SK-N-SH (cell line): Measurements from ENCODE around the gene BAIAP2. TPM values are rescaled to one million over a fixed set of nuclear protein-coding genes. Genes with fewer than 3 reads are reported as not detected.

ENCODE experiments used
- CTCF ChIA-PET: fragments of 300-600, 350-600 bp; formaldehyde crosslinking; extraction: SDS; loops from one replicate; lab custom pipeline; 2021; lab: Yijun Ruan, JAX
- POLR2A ChIA-PET: fragments of 350-600 bp; sonication (Branson Sonifier 250); formaldehyde crosslinking; extraction: SDS; loops from one replicate; lab custom pipeline; 2020; ENCODE audit warnings: antibody characterized with exemption, inconsistent platforms; lab: Yijun Ruan, JAX
- DNase-seq: peaks from one replicate; pipeline ENCODE4 v3.0.0; 2012
- H2AFZ ChIP-seq: fragments of 200-600 bp; sonication (generic); 2 replicates; pipeline ENCODE4 v1.8.1; 2016; ENCODE audit warnings: antibody characterized with exemption, mild to moderate bottlenecking, low read depth
- H3F3A ChIP-seq: fragments of 200-600 bp; sonication (generic); replicated peaks from 2 replicates; pipeline ENCODE3; 2016; ENCODE audit warnings: antibody characterized with exemption, mild to moderate bottlenecking; ENCODE audit not compliant: insufficient read depth
- H3K27ac ChIP-seq, 2 experiments: fragments of 200-500 bp in 1 of 2; fragments of 200-600 bp in 1 of 2; sonication (Bioruptor generic) in 1 of 2; sonication (generic), shearing (Covaris generic) in 1 of 2; 2 replicates each; pipeline versions ENCODE4 v1.5.1 to v1.6.1; 2014 to 2016; ENCODE audit warnings: low read depth in 2 of 2, inconsistent platforms in 1 of 2, low read length in 1 of 2, mild to moderate bottlenecking in 1 of 2, mixed read lengths in 1 of 2
- H3K27me3 ChIP-seq: fragments of 200-600 bp; sonication (generic), shearing (Covaris generic); 2 replicates; pipeline ENCODE4 v1.6.1; 2016; ENCODE audit warnings: mixed run types; ENCODE audit not compliant: insufficient read depth
- H3K36me3 ChIP-seq, 2 experiments: fragments of 200-500 bp in 1 of 2; fragments of 200-600 bp in 1 of 2; sonication (Bioruptor generic) in 1 of 2; sonication (generic) in 1 of 2; replicated peaks in 1 of 2; 2 replicates each; pipeline versions ENCODE3 to v1.5.1; 2014 to 2016; ENCODE audit warnings: low read length in 1 of 2, mild to moderate bottlenecking in 1 of 2; ENCODE audit not compliant: insufficient read depth in 2 of 2, control insufficient read depth in 1 of 2
- H3K4me1 ChIP-seq, 2 experiments: fragments of 200-500 bp in 1 of 2; fragments of 200-600 bp in 1 of 2; sonication (Bioruptor generic) in 1 of 2; sonication (generic), shearing (Covaris generic) in 1 of 2; 2 replicates each; pipeline versions ENCODE4 v1.5.1 to v1.6.1; 2014 to 2016; ENCODE audit warnings: low read depth in 1 of 2, low read length in 1 of 2, mixed run types in 1 of 2; ENCODE audit not compliant: insufficient read depth in 2 of 2, control insufficient read depth in 1 of 2
- H3K4me2 ChIP-seq: fragments of 200-600 bp; sonication (generic), shearing (Covaris generic); 2 replicates; pipeline ENCODE4 v1.6.1; 2017; ENCODE audit warnings: mixed run types
- H3K4me3 ChIP-seq, 2 experiments: fragments of 200-500 bp in 1 of 2; fragments of 200-600 bp in 1 of 2; sonication (Bioruptor generic) in 1 of 2; sonication (generic), shearing (Covaris generic) in 1 of 2; 2 replicates each; pipeline versions ENCODE4 v1.5.1 to v1.8.1; 2014 to 2016; ENCODE audit warnings: low read depth in 2 of 2, inconsistent platforms in 1 of 2, low read length in 1 of 2, mild to moderate bottlenecking in 1 of 2, mixed read lengths in 1 of 2, moderate library complexity in 1 of 2
- H3K79me2 ChIP-seq: fragments of 200-600 bp; sonication (generic); 2 replicates; pipeline ENCODE4 v1.8.1; 2017; ENCODE audit warnings: mild to moderate bottlenecking; ENCODE audit not compliant: insufficient read depth
- H3K9ac ChIP-seq: fragments of 200-600 bp; sonication (generic); 2 replicates; pipeline ENCODE4 v1.6.1; 2017; ENCODE audit warnings: mixed run types
- H3K9me2 ChIP-seq: fragments of 200-600 bp; sonication (generic); 2 replicates; pipeline ENCODE4 v1.6.1; 2017; ENCODE audit warnings: mixed run types
- H3K9me3 ChIP-seq: fragments of 200-600 bp; sonication (generic); 2 replicates; pipeline ENCODE4 v1.6.1; 2017; ENCODE audit warnings: mixed run types, mild to moderate bottlenecking, moderate library complexity
- H4K20me1 ChIP-seq: fragments of 200-600 bp; sonication (generic); 2 replicates; pipeline ENCODE4 v1.6.1; 2017; ENCODE audit warnings: mild to moderate bottlenecking, mixed run types; ENCODE audit not compliant: insufficient read depth
- CHD2 ChIP-seq: fragments of 150-350 bp; IDR thresholded peaks from 2 replicates; pipeline ENCODE4 v1.6.1; 2018; ENCODE audit warnings: low read length; ENCODE audit not compliant: partially characterized antibody
- CTCF ChIP-seq: fragments of 200-600 bp; sonication (generic); IDR thresholded peaks from 2 replicates; pipeline ENCODE4 v1.6.1; 2017; ENCODE audit warnings: antibody characterized with exemption, mild to moderate bottlenecking, moderate library complexity
- ELF1 ChIP-seq: IDR thresholded peaks from 2 replicates; pipeline ENCODE4 v1.4.0; 2012
- EP300 ChIP-seq, 2 experiments: IDR thresholded peaks; 2 replicates each; pipeline versions ENCODE4 v1.4.0 to v1.6.1; 2012; ENCODE audit warnings: borderline replicate concordance in 1 of 2, low read depth in 1 of 2, low read length in 1 of 2
- FOXJ3 ChIP-seq: sonication (generic); formaldehyde crosslinking; IDR thresholded peaks from 2 replicates; pipeline ENCODE4 v1.5.1; 2020; ENCODE audit warnings: mild to moderate bottlenecking, missing genetic modification reagents
- FOXM1 ChIP-seq: IDR thresholded peaks from 2 replicates; pipeline ENCODE4 v1.4.0; 2012; ENCODE audit warnings: low read depth, mild to moderate bottlenecking
- GATA2 ChIP-seq: sonication (generic); formaldehyde crosslinking; IDR thresholded peaks from 2 replicates; pipeline ENCODE4 v1.5.0; 2020; ENCODE audit warnings: mild to moderate bottlenecking, missing genetic modification reagents
- MXI1 ChIP-seq: IDR thresholded peaks from 2 replicates; pipeline ENCODE4 v1.6.1; 2012; ENCODE audit warnings: mild to moderate bottlenecking, low read depth, low read length, improper control_type of control experiment
- PBX3 ChIP-seq: IDR thresholded peaks from 2 replicates; pipeline ENCODE4; 2012
- POLR2AphosphoS5 ChIP-seq: IDR thresholded peaks from 2 replicates; pipeline ENCODE4 v1.6.1; 2012; ENCODE audit warnings: low read depth, low read length
- RCOR1 ChIP-seq: fragments of 150-350 bp; IDR thresholded peaks from 2 replicates; pipeline ENCODE4 v1.6.1; 2017; ENCODE audit warnings: antibody characterized with exemption, low read length
- RXRA ChIP-seq: IDR thresholded peaks from 2 replicates; pipeline ENCODE4 v1.4.0; 2012; ENCODE audit warnings: low read depth, mild to moderate bottlenecking, borderline replicate concordance
- SMC3 ChIP-seq: IDR thresholded peaks from 2 replicates; pipeline ENCODE4 v1.6.1; 2012; ENCODE audit warnings: low read depth, low read length, improper control_type of control experiment
- TCF12 ChIP-seq: IDR thresholded peaks from 2 replicates; pipeline ENCODE4 v1.4.0; 2012
- TEAD4 ChIP-seq: IDR thresholded peaks from 2 replicates; pipeline ENCODE4 v1.4.0; 2012; ENCODE audit warnings: mild to moderate bottlenecking, borderline replicate concordance; ENCODE audit not compliant: insufficient read depth
- USF1 ChIP-seq: IDR thresholded peaks from 2 replicates; pipeline ENCODE4 v1.4.0; 2012; ENCODE audit warnings: low read depth, borderline replicate concordance
- YY1 ChIP-seq: IDR thresholded peaks from 2 replicates; pipeline ENCODE4 v1.4.0; 2012; ENCODE audit warnings: low read depth, mild to moderate bottlenecking
- ZBTB33 ChIP-seq: IDR thresholded peaks from 2 replicates; pipeline ENCODE4 v1.4.0; 2012; ENCODE audit warnings: low read depth, borderline replicate concordance
- WGBS: methylation state at CpG from one replicate; pipeline ENCODE4 v1.1.6; 2017; ENCODE audit warnings: low lambda C conversion rate; 5-methylcytosine and 5-hydroxymethylcytosine counted together
- polyA plus RNA-seq, 3 experiments: library from polyadenylated mRNA; depleted of rRNA; stranded (reverse); fragments of >200 nt; gene quantifications; 2 replicates each; pipeline ENCODE4 v1.2.3, GENCODE V29; 2012

The BAIAP2 gene
- polyA plus RNA-seq, 1 of the 3 experiments (the other 2 are of a cell fraction): 19.8 TPM

GRCh38 chr17:81130385-81131361 lies 95.7 kb downstream of the BAIAP2 start:
- POLR2A ChIA-PET: no interaction called here
- Histone ChIP-seq H3K27ac (no peak overlapping the region), H3K9me2 (no peaks in the 10 kb centered on the region), H3F3A (no peaks in the 10 kb centered on the region), H3K9ac (no peak overlapping the region), H3K4me3 (no peak overlapping the region), H3K4me1 (no peaks in the 10 kb centered on the region; a peak in 1 of 4 replicates)
- 70% methylated on average over 21 of the region's 41 CpGs for WGBS
- no peak for TF ChIP-seq YY1
- TF ChIP-seq USF1: no peak
- TF ChIP-seq CTCF: no peak
- TF ChIP-seq RCOR1: no peak
- TF ChIP-seq FOXM1: no peak
- no peak for TF ChIP-seq EP300 (IDR thresholded peaks at IDR 0.05; ENCODE audit: borderline replicate concordance in 1 of 2, low read depth in 1 of 2, low read length in 1 of 2)
- TF ChIP-seq FOXJ3 (CRISPR knock-in tag): no peak
- TF ChIP-seq RXRA: no peak
- no peak for TF ChIP-seq TEAD4
- TF ChIP-seq, all 33 proteins: peak for 0
- DNase-seq: no peak
- no peaks in the 10 kb centered on the region for H4K20me1 ChIP-seq
- no peak overlapping the region for H2AFZ ChIP-seq
- CTCF ChIA-PET: interaction anchor here (0.8 to 3.4 kb wide), 6 partner anchors 12 to 70 kb away, joined by 3 to 28 read pairs (median 8); no protein-coding TSS in a partner anchor
- no peaks in the 10 kb centered on the region for H3K79me2 ChIP-seq
- H3K9me3 ChIP-seq: no peaks in the 10 kb centered on the region
- no peak overlapping the region for H3K4me2 ChIP-seq
- peaks cover 6% of the 10 kb centered on the region; the same call in 1 of the 2 replicates for H3K27me3 ChIP-seq
- no peaks in the 10 kb centered on the region for H3K36me3 ChIP-seq

- ChIA-PET CTCF (interaction anchor here (0.6 to 3.4 kb wide), 6 partner anchors 11 to 378 kb away, joined by 3 to 28 read pairs (median 7); no protein-coding TSS in a partner anchor), POLR2A (interaction anchor here (1.5 kb wide), 1 partner anchor 11 kb away, joined by 4 read pairs; no protein-coding TSS in a partner anchor)
- Histone ChIP-seq H3F3A (no peaks in the 10 kb centered on the region), H4K20me1 (no peaks in the 10 kb centered on the region), H3K9me3 (no peaks in the 10 kb centered on the region), H3K27me3 (peaks cover 6% of the 10 kb centered on the region; the same call in 1 of the 2 replicates), H3K36me3 (no peaks in the 10 kb centered on the region), H3K9me2 (no peaks in the 10 kb centered on the region), H3K79me2 (no peaks in the 10 kb centered on the region), H3K4me2 (no peak overlapping the region), H3K4me3 (no peak overlapping the region), H3K9ac (no peak overlapping the region), H3K27ac (no peak overlapping the region), H2AFZ (no peak overlapping the region), H3K4me1 (peaks cover 0 to 4% of the 10 kb centered on the region in 2 experiments; a peak in 1 of 4 replicates)
- no peak for DNase-seq
- WGBS: 74% methylated on average over 9 of the region's 14 CpGs
- TF ChIP-seq PBX3 (no peak), MXI1 (no peak), POLR2AphosphoS5 (no peak), CHD2 (no peak), TCF12 (no peak), GATA2 (CRISPR knock-in tag) (no peak), ZBTB33 (no peak), USF1 (no peak), ELF1 (no peak), EP300 (IDR thresholded peaks at IDR 0.05; ENCODE audit: borderline replicate concordance in 1 of 2, low read depth in 1 of 2, low read length in 1 of 2) (no peak), RCOR1 (no peak), SMC3 (no peak)
Measured at GRCh38 chr17:81131486-81132196, 96.7 kb downstream of the BAIAP2 start.
